ENCODE data around the gene EFCC1.

- TF ChIP-seq POLR2AphosphoS5 (IDR thresholded peaks at IDR 0.05) (no peak), POLR2A (IDR thresholded peaks at IDR 0.05) (no peak)
These were observed 17.6 kb downstream of the EFCC1 start for GRCh38 chr3:129018751-129019150.

Measured in transverse colon (tissue), 3 donors.